ENCODE results near the gene VPS37D. TPM values are rescaled to one million over a fixed set of nuclear protein-coding genes. Genes with fewer than 3 reads are reported as not detected.
A peak's percentile ranks its signal among the peaks of the same experiment; 100 is the strongest.

The VPS37D gene
- total RNA-seq, 1 experiment from 2014 or later: 8.7 TPM

DNA sequence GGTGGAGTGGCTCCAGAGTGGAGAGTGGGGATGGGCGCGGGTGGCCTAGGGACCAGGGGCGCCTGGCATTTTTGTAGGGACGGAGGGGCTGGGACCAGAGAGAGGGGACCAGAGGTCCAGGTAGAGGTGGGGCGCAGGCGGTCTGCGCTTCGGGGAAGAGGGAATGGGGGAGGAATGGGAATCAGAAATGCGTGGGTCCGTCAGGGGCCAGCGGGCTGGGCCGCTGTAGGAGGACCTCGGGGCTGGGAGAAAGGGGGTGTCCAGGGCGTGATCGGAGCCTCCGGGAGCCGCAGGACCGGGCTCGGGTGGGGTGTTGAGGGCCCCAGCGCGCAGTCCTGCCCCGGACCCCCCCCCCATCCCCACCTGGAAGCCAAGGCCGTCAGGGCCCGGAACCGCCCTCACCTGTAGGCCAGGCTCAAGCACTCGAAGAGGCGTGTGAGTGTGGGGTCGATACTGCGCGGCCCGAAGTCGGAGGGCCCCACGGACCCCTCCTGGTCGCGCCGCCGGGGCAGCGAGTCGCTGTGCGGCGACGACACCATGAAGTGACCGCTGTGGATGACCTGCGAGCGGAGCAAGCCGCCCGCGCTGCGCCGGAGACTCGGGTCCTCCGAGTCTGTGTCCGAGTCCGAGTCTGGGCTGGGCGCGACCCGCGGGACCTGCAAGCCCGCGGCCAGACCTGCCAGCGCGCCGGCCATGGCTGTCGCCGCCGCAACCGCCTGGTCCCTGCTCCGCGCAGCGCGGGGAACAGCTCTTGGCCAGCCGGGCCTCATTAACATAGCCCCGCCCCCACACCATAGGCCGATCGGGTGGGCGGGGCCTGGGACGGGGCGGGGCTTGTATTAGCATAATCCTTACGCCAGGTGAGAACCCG, 43.6 kb upstream of the VPS37D start, which contains the start of gene MLXIPL:
TSS of gene MLXIPL (minus strand) at position 725 of the 871 bp plus-strand sequence. CDS start at position 695, 30 bp downstream.
- BruUV-seq (replicated peaks): no TSS peak
- Histone ChIP-seq H3K27ac (ENCODE audit: low read depth, low read length, poor library complexity, severe bottlenecking) (peak within 1 kb of the TSS; percentile 23), H3K4me3 (ENCODE audit: low read depth, low read length, poor library complexity, severe bottlenecking) (peak within 1 kb of the TSS; percentile 77), H3K36me3 (ENCODE audit: insufficient read depth, low read length, poor library complexity, severe bottlenecking) (no peaks in the 10 kb centered on the region), H3K9me3 (ENCODE audit: low read depth, low read length, poor library complexity, severe bottlenecking) (no peaks in the 10 kb centered on the region), H3K27me3 (replicated peaks; ENCODE audit: insufficient read depth, low read depth, low read length, poor library complexity) (no peaks in the 10 kb centered on the region), H3K4me1 (ENCODE audit: insufficient read depth, low read length, poor library complexity, severe bottlenecking) (peaks cover 15% of the 10 kb centered on the region)
- TF ChIP-seq EZH2 (IDR thresholded peaks at IDR 0.05; ENCODE audit: borderline replicate concordance, low read depth, low read length, poor library complexity, severe bottlenecking) (no peak), CTCF (conservative IDR thresholded peaks at IDR 0.05; ENCODE audit: low read depth, low read length) (no peak)
- intact Hi-C loops (cut with micrococcal nuclease; ENCODE audit: unreplicated experiment): loop anchor here (5.0 kb wide), 1 partner anchor 43 kb away; the partner anchor contains the start of gene VPS37D
- DNase-seq (ENCODE audit: low spot score): peak; percentile 88
- ChIA-PET CTCF (interaction anchor here (0.7 to 1.2 kb wide), 2 partner anchors 17 to 101 kb away, joined by 3 to 5 read pairs; no protein-coding TSS in a partner anchor), POLR2A (ENCODE audit: low non-redundant PET) (interaction anchor here (0.5 to 0.6 kb wide), 2 partner anchors 35 to 46 kb away, joined by 4 to 11 read pairs; partner anchors contain the start of gene TBL2)

DNA sequence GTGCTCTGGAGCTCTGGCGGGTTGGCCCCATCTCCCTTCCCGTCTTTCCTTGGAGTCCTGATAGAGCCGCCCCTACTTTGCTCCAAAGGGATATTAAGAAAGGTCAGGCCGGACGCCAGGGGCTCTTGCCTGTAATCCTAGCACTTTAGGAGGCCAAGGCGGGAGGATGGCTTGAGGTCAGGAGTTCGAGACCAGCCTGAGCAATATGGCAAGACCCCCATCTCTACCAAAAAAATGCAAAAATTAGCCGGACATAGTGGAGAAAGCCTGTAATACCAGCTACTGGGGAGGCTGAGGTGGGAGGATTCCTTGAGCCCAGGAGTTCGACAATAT, 43.0 kb upstream of the VPS37D start:
- ChIA-PET CTCF (interaction anchor here (0.7 to 1.2 kb wide), 2 partner anchors 18 to 101 kb away, joined by 3 to 5 read pairs; no protein-coding TSS in a partner anchor), POLR2A (ENCODE audit: low non-redundant PET) (interaction anchor here (0.5 to 0.6 kb wide), 2 partner anchors 34 to 46 kb away, joined by 4 to 11 read pairs; partner anchors contain the start of gene TBL2)
- TF ChIP-seq EZH2 (IDR thresholded peaks at IDR 0.05; ENCODE audit: borderline replicate concordance, low read depth, low read length, poor library complexity, severe bottlenecking): no peak
- no peak for TF ChIP-seq CTCF (conservative IDR thresholded peaks at IDR 0.05; ENCODE audit: low read depth, low read length)
- Histone ChIP-seq H3K27ac (ENCODE audit: low read depth, low read length, poor library complexity, severe bottlenecking) (no peak overlapping the region), H3K27me3 (replicated peaks; ENCODE audit: insufficient read depth, low read depth, low read length, poor library complexity) (no peaks in the 10 kb centered on the region), H3K9me3 (ENCODE audit: low read depth, low read length, poor library complexity, severe bottlenecking) (no peaks in the 10 kb centered on the region), H3K4me3 (ENCODE audit: low read depth, low read length, poor library complexity, severe bottlenecking) (peak overlapping the region; percentile 77), H3K4me1 (ENCODE audit: insufficient read depth, low read length, poor library complexity, severe bottlenecking) (peaks cover 15% of the 10 kb centered on the region), H3K36me3 (ENCODE audit: insufficient read depth, low read length, poor library complexity, severe bottlenecking) (no peaks in the 10 kb centered on the region)
- DNase-seq (ENCODE audit: low spot score): no peak
- intact Hi-C loops (cut with micrococcal nuclease; ENCODE audit: unreplicated experiment): loop anchor here (5.0 kb wide), 1 partner anchor 43 kb away; the partner anchor contains the start of gene VPS37D
- BruUV-seq (replicated peaks): no TSS peak

DNA sequence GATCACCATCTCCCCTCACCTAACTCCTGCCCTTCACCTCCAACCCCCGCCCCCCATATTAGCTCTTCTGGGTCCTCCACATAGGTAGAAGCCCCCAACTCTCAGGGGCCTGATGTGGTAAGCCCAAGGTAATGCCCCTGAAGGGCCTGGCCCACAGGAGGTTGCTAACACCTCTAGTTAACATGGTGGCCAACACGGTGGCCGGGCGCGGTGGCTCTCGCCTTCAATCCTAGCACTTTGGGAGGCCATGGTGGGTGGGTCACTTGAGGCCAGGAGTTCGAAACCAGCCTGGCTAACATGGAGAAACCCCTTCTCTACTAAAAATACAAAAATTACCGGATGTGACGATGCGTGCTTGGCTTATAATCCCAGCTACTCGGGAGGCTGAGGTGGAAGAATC, 42.4 kb upstream of the VPS37D start:
- Histone ChIP-seq H3K27ac (ENCODE audit: low read depth, low read length, poor library complexity, severe bottlenecking) (no peak overlapping the region), H3K4me3 (ENCODE audit: low read depth, low read length, poor library complexity, severe bottlenecking) (no peak overlapping the region), H3K27me3 (replicated peaks; ENCODE audit: insufficient read depth, low read depth, low read length, poor library complexity) (no peaks in the 10 kb centered on the region), H3K36me3 (ENCODE audit: insufficient read depth, low read length, poor library complexity, severe bottlenecking) (no peaks in the 10 kb centered on the region), H3K9me3 (ENCODE audit: low read depth, low read length, poor library complexity, severe bottlenecking) (no peaks in the 10 kb centered on the region), H3K4me1 (ENCODE audit: insufficient read depth, low read length, poor library complexity, severe bottlenecking) (peaks cover 15% of the 10 kb centered on the region)
- no peak for DNase-seq (ENCODE audit: low spot score)
- ChIA-PET CTCF (interaction anchor here (1.2 kb wide), 1 partner anchor 18 kb away, joined by 3 read pairs; no protein-coding TSS in a partner anchor), POLR2A (ENCODE audit: low non-redundant PET) (no interaction called here)
- no TSS peak for BruUV-seq (replicated peaks)
- TF ChIP-seq CTCF (conservative IDR thresholded peaks at IDR 0.05; ENCODE audit: low read depth, low read length) (no peak), EZH2 (IDR thresholded peaks at IDR 0.05; ENCODE audit: borderline replicate concordance, low read depth, low read length, poor library complexity, severe bottlenecking) (no peak)
- intact Hi-C loops (cut with micrococcal nuclease; ENCODE audit: unreplicated experiment): no loop called here
